Right ventricle myocardium superior (tissue), 1 donor: ENCODE results near the gene RPS10. TPM values are rescaled to one million over a fixed set of nuclear protein-coding genes. Genes with fewer than 3 reads are reported as not detected.

Experiments used
- ATAC-seq: fragments of 200-7000 bp; cut with Tn5 transposase; one replicate; pipeline ENCODE4 v1.9.1; 2020; ENCODE audit warnings: mild to moderate bottlenecking; ENCODE audit not compliant: poor library complexity
- DNase-seq: peaks from one replicate; pipeline ENCODE4 v3.0.0-alpha.2; 2020
- intact Hi-C: fragments of 100-400 bp; cut with DNase I; formaldehyde crosslinking; loops from one replicate; pipeline ENCODE4 v1.11.2; 2022
- long read RNA-seq: library from polyadenylated mRNA; unstranded; transcript quantifications from one replicate; pipeline ENCODE4 v2.0.0, GENCODE V29; 2021
- total RNA-seq: library from RNA; stranded (reverse); fragmentation: NEBNext Ultra II Directional; extraction: Animal tissue kit (Norgen Biotek cat#: 25700); gene quantifications from one replicate; pipeline ENCODE4 v1.2.1, GENCODE V29; 2021
- donor health status: DM: no; HTN: yes; CAD: no; lungs with severe emphysema.

RPS10 gene
- 638 TPM for total RNA-seq
- long read RNA-seq, transcript RPS10-209 (6 exons, 588 nt): major isoform, 103 of 115 reads
- long read RNA-seq, transcript RPS10-206 (6 exons, 781 nt): minor isoform, 5 of 115 reads
- long read RNA-seq, partial matches to known transcripts: 7 of 115 reads
- long read RNA-seq, other reads (novel, unspliced or antisense): 0 of 115 reads

DNA sequence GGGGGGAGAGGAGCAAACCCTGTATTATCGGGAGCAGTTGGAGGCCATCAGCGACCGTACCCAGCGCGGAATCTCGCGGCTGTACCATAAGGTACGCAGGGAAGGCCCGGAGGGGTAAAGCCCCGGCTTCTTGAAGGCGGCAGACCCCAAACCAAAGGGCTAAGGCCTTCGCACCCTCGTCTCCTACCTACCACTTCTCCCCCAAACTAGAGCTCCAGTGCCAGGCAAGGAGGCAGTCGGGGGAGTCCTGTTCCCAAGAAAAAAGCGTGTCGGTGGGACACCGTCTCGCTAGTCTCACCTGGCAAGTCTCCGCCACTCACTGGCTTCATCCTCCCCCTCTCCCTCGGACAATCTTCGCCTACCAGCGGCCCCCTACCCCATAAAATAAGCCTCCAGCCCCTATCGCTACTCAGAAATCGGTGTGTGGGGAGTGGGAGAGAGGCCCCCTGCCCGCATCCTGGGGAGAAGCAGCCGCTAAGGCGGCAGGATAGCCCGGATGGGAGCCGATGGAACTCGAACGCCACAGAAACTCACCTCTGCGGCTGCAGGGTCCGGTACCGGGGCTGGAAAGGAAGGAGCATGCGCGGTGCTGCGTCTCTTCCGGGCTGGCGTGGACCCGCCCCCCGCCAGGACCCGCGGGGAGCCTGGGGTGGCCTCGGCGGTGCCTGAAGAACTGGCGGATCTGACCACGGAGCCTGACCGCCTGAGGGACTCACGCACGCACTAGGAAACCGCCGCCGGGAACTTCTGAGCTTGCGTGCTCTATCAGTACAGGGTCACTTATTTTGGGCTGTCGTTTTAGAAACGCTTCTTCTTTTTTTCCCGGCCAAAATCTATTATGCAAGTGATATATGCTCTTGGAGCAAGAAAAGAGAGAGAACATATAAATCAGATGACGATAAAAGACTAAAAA lies at the start of gene RPS10:
TSS of gene RPS10 (minus strand) at position 572 of the 913 bp plus-strand sequence. CDS start 848 bp downstream, outside the sequence.
- DNase-seq (peak; percentile 97), ATAC-seq (peak; percentile 99)
- intact Hi-C loops: no loop called here

DNA sequence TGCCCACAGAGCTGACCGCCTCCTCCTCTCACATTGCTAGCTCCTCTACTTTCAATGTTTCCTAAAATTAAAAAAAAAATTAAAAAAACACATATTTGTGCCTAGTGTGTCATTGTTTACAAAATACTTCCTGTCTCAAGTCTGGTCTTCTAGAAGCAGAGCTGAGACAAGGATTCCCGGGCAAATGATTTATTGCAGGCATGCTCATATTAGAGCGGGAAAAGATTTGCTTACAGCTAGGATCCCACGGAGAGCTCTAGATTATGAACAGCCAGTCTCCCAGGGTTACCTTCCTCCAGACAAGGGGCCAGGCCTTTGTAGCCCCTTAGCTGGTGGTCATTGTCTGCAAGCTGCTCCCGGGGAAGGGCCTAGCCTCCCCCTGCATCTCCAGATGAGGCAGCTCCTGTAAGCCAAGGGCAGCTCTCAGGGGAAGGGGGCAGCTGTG lies 49.4 kb upstream of the RPS10 start:
- intact Hi-C loops: no loop called here
- ATAC-seq: no peak
- DNase-seq: no peak

DNA sequence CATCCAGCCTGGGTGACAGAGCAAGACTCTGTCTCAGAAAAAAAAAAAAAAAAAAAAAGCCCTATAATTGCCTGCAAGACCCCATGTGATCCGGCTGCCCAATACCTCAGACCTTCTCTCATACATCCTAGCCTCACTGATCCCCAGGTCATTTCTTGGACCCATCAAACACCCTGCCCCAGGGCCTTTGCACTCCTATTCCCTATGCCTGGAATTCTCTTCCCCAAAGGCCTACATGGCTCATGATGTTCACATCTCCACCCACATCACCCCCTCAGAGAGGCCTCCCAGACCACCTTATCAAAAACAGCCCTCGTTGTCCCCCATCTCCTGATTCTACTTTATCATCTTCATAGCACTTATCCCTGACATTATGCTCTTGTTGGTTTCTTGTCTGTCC lies 48.9 kb upstream of the RPS10 start:
- intact Hi-C loops: no loop called here
- ATAC-seq (no peak), DNase-seq (no peak)

DNA sequence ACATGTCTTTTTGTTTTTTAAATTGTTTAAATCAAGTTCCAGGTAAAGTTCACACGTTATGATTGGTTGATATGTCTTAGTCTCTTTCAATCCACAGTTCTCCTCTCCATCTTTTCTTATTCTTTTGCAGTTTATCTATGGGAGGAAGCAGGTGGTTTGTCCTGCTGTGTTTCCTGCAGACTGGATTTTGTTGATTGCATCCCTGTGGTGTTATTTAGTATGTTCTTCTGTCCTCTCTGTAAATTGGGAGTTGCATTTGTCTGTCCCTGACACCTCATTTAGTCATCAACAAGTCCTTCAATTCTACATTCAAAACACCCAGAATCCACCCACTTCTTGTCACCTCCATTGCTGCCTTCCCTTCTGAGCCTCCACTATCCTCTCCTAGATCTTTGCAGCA lies 48.1 kb upstream of the RPS10 start:
- DNase-seq (no peak), ATAC-seq (no peak)
- intact Hi-C loops: no loop called here

DNA sequence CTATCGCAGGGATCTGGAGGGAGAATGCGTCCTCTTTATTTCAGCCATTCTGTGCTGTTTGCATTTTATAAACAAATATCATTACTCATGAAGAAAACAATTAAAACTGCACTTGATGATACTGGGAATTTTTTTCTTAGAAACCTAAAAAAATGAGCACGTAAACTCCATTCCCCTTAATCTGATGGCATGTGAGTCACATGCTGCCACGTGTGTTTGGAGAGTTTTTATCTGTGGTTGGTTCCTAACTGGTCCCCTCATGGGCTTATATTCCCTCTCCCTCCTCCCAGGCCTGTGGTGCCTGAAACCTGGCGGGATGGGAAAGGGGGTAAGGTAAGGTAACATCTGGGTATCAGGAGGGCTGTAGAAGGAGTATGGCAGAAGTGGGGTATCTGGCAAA lies 46.6 kb upstream of the RPS10 start:
- DNase-seq: no peak
- ATAC-seq: no peak
- intact Hi-C loops: no loop called here

DNA sequence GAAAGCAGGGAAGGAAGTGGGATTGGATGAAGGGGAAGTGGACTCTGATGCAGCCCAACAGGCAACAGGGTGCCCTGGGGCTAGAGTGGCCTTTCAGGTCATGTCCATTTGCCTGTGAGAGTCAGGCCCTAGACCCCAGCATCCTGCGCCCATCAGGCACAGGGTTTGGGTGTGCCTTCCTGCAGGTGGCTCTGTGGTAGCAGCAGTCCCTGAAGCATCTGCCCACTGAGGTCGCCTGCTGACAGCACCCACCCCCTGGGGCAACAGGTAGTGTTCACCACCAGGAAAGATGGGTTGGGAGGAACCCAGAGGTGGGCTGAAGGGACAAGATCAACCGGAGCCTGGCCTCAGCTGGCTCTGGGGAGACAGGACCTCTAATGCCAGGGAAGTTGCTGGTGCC lies 43.6 kb upstream of the RPS10 start:
- ATAC-seq: no peak

DNA sequence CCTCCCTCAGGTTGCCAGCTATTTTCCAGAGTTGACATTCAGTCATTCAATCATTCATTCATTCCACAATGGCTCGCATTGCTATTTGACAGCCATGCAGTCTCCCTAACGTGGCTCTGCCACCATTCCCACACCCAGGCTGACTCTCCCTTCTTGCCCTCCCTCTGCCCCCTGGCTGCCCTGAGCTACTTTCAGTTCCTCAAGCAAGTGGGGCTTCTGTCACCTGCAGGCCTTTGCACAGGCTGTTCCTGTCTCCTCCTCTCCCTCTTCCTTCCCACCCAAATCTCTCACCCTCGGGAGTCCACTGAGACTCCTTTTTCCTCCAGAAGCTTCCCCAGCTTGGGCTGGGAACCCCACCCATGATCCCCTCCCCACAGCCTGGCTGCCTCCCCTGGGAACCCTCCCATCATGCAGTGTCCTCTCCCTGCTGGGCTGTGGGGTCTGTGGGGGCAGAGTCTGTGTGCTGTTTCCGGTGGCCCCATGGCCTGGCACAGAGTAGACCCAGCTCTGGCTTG lies 42.6 kb upstream of the RPS10 start:
- no peak for ATAC-seq
- DNase-seq: no peak

More for the DNA sequence above, 43.6 kb upstream of the RPS10 start:
- intact Hi-C loops: no loop called here
- DNase-seq: no peak

DNA sequence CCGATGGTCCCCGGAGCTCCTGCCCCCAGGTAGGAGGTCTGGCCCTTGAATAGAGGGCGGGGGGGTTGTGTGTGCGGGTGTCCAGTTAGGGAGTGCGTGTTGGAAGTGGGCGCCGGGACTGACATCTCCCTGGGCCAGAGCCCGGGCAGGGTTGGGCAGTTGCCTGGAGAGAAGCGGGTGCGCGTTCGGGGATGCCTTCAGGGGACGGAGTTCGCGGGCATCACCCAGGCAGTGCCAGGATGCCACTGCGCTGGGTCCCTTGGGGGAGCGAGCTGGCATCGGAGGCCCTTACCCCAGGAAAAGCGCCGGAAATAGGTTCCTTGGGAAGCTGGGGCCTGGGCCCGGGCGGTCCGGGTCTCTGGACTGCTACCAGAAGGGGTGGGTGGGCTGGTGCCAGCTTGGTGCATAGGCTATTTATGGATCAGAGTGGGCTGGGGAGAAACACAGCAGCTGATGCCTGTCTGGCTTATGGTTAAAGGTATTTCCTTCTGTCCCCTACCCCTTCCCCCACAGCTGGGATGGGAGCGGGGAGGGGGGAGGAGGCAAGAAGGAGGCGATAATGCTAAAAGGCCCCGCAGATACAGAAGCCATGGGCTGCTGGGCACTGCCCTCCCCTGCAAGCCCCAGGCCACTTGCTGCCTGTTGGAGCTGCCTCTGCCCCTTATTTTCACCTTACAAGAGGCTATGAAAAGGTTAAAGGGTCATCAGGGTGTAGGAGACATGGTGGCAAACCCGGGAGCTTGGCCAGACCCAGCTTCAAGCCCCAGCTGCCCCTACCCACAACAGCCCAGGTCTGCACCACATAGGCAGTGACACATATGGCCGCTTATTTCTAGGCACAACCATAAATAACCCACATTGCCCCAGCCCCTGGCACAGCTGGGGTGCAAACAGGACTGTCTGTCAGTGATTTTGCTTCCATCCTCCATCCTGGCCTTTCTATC lies 40.6 kb upstream of the RPS10 start:
- peak; percentile 29 for ATAC-seq
- intact Hi-C loops: no loop called here
- DNase-seq: no peak

More for the DNA sequence above, 42.6 kb upstream of the RPS10 start:
- intact Hi-C loops: no loop called here

DNA sequence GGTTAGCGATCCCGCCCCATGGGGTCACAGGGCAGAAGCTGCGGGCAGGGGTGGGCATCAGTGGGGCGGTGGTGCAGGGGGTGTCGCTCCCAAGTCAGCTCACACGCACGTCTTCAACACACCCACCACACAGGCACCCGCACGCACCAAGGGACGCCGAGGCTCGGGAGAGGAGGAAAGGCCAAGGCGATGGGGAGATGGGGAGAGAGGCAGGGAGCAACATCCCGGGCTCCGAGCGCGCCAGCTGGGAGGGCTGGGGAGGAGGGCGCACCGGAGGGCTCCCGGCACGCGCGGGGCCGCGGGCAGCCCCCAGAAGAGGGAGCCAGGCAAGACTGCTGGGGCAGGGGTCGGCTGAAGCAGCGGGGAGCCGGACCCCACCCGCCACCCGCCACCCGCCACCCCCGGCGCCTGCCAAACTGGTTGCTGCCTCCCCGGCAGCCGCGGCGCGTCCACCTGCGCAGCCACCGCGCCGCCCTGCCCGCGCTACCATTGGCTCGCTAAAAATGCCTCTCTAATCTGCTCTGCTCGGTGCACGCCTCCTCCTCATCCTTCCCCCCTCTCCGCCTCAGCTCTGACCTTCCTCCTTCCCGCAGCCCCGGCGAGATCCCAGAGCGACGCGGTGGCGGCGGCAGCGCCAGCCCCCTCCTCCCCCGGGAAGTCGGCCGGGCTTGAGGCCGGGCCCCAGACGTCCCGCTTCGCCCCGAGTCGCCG lies 39.8 kb upstream of the RPS10 start, which contains the start of gene PACSIN1:
TSS of gene PACSIN1 (plus strand) at position 546 of the 711 bp plus-strand sequence. CDS start 60,230 bp downstream, outside the sequence.
- ATAC-seq: peak; percentile 76
- intact Hi-C loops: no loop called here
- DNase-seq: peak; percentile 49

DNA sequence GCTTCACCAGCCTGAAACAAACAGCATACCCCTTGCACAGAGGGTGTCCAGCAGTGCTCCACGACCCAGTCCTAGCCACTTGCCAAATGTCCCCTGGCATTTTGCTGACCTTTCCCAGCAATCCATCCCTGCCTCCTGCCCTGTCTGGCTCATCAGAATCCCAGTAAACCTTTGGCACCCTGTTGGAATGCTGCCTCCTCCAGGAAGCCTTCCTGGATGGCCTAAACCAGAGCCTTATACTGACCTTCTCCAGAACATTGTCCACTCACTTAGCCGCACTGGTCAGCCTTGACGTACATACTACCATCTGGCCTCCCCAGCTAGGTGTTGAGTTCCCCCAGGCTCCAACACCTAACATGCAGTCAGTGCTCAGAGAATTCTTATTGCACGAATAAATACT lies 38.0 kb upstream of the RPS10 start:
- DNase-seq: no peak
- no peak for ATAC-seq
- intact Hi-C loops: loop anchor here (5.0 kb wide), 1 partner anchor 143 kb away; no protein-coding TSS in a partner anchor

DNA sequence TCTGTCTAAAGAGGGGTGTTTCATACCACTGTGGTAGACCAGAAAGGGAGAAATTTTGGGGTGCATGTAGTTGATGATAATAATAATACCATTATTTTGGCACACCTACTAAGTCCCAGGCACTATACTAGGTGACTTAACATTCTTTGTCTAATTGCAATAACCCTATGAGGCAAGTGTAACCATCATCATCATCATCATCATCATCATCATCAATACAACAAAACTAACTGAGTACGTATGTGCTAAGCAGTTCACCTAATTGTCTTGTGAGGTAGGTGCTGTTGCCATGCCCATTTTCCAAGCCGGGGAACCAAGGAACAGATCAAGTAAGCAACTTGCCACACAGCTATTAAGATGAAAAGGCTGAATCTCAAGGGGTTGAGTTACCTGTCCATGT lies 37.4 kb upstream of the RPS10 start:
- no peak for ATAC-seq
- intact Hi-C loops: loop anchor here (5.0 kb wide), 1 partner anchor 144 kb away; no protein-coding TSS in a partner anchor
- DNase-seq: no peak

DNA sequence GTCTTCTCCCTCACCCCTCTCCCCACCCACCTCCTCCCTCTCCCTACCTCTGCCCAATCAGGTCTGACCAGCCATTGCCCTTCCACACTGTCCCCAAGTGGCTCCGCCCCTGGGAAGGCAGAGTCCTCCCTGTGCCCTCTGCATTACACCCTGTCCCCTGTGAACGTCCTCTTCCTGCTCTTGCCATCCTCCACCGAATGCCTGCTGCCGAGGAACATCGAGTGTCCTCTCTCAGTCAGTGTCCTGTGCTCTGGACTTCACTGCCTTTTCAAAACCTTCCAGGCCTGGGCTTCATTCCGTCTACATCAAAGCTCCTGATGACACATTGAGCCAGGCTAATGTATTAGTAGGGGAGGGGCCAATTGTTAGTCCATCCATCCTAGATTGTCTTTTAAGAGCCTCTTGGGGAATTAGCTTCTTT lies 36.7 kb upstream of the RPS10 start:
- ATAC-seq (peak; percentile 92), DNase-seq (peak; percentile 69)
- intact Hi-C loops: loop anchor here (5.0 kb wide), 1 partner anchor 145 kb away; no protein-coding TSS in a partner anchor

DNA sequence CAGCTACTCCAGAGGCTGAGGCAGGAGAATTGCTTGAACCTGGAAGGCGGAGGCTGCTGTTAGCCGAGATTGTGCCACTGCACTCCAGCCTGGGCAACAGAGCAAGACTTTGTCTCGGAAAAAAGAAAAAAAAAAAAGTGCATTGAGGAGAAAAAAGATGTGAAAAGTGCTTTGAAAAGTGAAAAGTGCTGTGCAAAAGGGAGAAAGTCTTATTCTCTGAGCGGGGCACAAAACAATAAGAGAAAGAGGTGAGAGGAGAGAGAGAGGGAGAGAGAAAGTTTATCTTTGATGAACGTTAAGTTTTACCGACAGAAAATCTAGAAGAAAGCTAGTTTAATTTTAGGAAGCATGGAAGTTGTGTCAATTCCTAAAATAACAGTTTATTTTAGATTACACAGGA lies 36.1 kb upstream of the RPS10 start:
- ATAC-seq (no peak), DNase-seq (no peak)
- intact Hi-C loops: loop anchor here (5.0 kb wide), 1 partner anchor 145 kb away; no protein-coding TSS in a partner anchor

DNA sequence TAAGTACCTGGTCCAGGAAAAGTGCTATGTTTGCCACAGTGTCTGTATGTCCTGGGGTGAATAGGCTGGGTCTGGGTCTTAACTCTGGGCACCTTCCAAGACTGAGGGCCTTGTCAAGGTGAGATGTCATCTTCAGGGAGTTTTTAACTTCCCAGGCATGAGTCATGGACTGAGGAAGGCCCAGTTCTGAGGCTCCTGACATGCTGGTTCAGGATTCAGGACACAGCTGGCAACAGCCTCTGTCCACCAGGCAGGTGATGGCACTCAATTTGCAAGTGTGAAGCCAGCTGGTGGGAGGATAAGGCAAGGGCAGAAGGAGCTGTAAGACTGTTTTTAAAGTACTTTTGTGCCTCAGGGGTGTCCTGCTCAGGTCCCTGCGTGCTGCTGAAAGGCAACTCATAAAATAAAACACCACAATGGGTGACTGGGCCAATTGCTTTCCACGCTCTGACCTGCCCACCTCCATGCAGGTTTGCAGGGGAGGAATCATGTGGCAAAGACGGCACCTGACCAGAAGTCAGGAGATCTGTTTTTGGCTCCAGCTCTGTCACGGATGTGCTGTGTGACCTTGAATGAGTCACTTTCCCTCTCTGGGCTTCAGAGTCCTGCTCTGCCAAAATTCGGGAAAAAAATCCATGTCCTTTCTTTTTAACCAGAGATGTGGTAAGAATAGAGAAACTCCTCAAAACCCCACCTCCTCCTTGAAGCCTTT lies 35.1 kb upstream of the RPS10 start:
- ATAC-seq (no peak), DNase-seq (no peak)
- intact Hi-C loops: loop anchor here (5.0 kb wide), 1 partner anchor 146 kb away; no protein-coding TSS in a partner anchor

DNA sequence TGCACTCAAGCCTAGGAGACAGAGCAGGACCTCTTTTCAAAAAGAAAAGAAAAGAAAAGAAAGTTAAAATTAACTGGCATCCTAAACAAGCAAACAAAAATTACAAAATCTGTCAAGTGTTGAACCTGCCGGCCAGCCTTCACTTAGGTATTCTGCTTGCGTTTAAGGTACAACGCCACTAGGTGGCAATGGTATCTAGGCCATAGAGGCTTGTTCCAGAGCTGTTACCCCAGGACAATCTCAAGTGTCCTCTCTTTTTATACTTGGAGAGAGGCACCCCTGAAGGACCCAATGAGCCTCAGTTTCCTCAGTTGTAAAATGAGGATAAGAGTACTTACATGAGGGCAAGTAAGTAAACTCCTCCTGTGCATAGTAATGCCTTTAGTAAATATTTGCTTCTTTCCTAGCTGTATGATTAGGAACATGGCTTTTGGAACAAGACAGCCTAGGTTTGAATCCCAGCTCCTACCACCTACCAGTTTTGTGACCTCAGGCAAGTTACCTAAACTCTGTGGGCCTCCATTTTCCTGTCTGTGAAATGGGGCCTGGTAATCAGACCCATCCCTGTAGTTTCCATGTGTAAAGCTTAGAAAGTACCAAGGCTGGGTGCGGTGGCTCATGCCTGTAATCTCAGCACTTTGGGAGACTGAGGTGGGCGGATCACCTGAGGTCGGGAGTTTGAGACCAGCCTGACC lies 34.2 kb upstream of the RPS10 start:
- no peak for DNase-seq
- intact Hi-C loops: loop anchor here (5.0 kb wide), 1 partner anchor 147 kb away; no protein-coding TSS in a partner anchor
- ATAC-seq: peak; percentile 70
